Tibial nerve (tissue), 4 donors: ENCODE results near the gene MAST3.

Source experiments
- EP300 ChIP-seq, 2 donors: sonication (generic); formaldehyde crosslinking; IDR thresholded peaks; one replicate each; pipeline ENCODE4 v1.6.1; 2017; ENCODE audit warnings: antibody characterized with exemption in 2 of 2, mild to moderate bottlenecking in 1 of 2
- POLR2A ChIP-seq, 2 donors: fragments of 450-650 bp; IDR thresholded peaks; one replicate each; pipeline ENCODE4 v1.6.1; 2017; ENCODE audit warnings: antibody characterized with exemption in 2 of 2, mild to moderate bottlenecking in 2 of 2, moderate library complexity in 2 of 2
- TF ChIP-seq, protein P1 (sequence below), 5 experiments: fragments of 200-600 bp in 3 of 5; fragments of 450-650 bp in 2 of 5; sonication (generic) in 3 of 5; IDR thresholded peaks; one replicate each; pipeline ENCODE4 v1.5.1; 2016 to 2019; ENCODE audit warnings: antibody characterized with exemption in 5 of 5, mild to moderate bottlenecking in 3 of 5, moderate library complexity in 2 of 5

DNA sequence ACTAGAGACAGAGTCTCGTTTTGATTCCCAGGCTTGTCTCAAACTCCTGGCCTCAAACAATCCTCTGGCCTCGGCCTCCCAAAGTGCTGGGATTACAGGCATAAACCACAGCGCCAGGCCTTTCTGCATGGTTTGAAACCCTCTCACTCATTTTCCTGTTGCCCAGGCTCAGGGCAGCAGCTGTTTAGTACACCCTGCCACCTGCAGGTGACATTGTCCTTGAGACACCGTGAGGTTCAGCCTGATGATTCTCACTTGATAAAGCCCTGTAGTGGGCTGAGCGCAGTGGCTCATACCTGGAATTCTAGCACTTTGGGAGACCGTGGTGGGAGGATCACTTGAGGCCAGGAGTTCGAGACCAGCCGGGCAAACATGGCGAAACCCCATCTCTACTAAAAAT is 23.4 kb upstream of the MAST3 start:
- no peak for TF ChIP-seq POLR2A (IDR thresholded peaks at IDR 0.05)
- TF ChIP-seq, protein P1, sequence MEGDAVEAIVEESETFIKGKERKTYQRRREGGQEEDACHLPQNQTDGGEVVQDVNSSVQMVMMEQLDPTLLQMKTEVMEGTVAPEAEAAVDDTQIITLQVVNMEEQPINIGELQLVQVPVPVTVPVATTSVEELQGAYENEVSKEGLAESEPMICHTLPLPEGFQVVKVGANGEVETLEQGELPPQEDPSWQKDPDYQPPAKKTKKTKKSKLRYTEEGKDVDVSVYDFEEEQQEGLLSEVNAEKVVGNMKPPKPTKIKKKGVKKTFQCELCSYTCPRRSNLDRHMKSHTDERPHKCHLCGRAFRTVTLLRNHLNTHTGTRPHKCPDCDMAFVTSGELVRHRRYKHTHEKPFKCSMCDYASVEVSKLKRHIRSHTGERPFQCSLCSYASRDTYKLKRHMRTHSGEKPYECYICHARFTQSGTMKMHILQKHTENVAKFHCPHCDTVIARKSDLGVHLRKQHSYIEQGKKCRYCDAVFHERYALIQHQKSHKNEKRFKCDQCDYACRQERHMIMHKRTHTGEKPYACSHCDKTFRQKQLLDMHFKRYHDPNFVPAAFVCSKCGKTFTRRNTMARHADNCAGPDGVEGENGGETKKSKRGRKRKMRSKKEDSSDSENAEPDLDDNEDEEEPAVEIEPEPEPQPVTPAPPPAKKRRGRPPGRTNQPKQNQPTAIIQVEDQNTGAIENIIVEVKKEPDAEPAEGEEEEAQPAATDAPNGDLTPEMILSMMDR (IDR thresholded peaks at IDR 0.05): no peak
- no peak for TF ChIP-seq EP300 (IDR thresholded peaks at IDR 0.05)
